Brain microvascular endothelial cell (primary cell): Measurements from ENCODE around the gene TBC1D23.

ENCODE experiments used
- DNase-seq: peaks from one replicate; pipeline ENCODE4 v3.0.0-alpha.2; 2020
- H3K27ac ChIP-seq: fragments of 250-450 bp; sonication (Bioruptor Pico); 2 replicates; pipeline ENCODE4 v1.5.1; 2020; ENCODE audit warnings: mild to moderate bottlenecking, moderate library complexity
- H3K27me3 ChIP-seq: fragments of 250-450 bp; sonication (Bioruptor Pico); replicated peaks from 2 replicates; pipeline ENCODE4 v1.5.1; 2020; ENCODE audit warnings: mild to moderate bottlenecking
- H3K36me3 ChIP-seq: fragments of 250-450 bp; sonication (Bioruptor Pico); replicated peaks from 2 replicates; pipeline ENCODE4 v1.5.1; 2020; ENCODE audit warnings: mild to moderate bottlenecking
- H3K4me3 ChIP-seq: 2 replicates; pipeline ENCODE4 v1.5.1; 2011; ENCODE audit warnings: low read depth, mild to moderate bottlenecking, control low read depth, low read length, moderate library complexity
- in situ Hi-C: cut with HindIII; loops from 2 replicates; pipeline ENCODE4 v1.10.0; 2017; ENCODE audit warnings: low sequenced_read_pairs, low pct_ligation_motif_present
- TF ChIP-seq, protein P1 (sequence below): IDR thresholded peaks from 2 replicates; pipeline ENCODE4 v1.5.1; 2011; ENCODE audit warnings: low read depth, mild to moderate bottlenecking, moderate library complexity, low read length, control low read depth, inconsistent platforms; ENCODE audit errors: missing control alignments

Gene TBC1D23

DNA sequence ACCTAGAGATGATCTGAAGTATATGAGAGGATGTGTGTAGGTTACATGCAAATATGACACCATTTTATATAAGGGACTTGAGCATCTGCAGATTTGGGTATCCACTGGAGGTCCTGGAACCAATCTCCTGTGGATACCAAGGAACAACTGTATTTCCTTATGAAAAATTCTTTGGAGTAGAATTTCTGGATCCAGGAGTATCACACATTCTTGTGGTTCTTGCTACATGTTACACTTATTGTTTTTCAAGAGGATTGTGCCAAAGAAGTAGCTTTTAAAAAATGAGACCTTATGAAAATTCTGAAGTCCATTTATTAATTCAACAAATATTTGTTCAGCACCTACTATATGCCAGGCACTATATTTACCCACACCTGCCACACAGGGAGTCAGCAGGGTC is 15.7 kb upstream of the TBC1D23 start:
- no peak overlapping the region for H3K27ac ChIP-seq
- TF ChIP-seq, protein P1, sequence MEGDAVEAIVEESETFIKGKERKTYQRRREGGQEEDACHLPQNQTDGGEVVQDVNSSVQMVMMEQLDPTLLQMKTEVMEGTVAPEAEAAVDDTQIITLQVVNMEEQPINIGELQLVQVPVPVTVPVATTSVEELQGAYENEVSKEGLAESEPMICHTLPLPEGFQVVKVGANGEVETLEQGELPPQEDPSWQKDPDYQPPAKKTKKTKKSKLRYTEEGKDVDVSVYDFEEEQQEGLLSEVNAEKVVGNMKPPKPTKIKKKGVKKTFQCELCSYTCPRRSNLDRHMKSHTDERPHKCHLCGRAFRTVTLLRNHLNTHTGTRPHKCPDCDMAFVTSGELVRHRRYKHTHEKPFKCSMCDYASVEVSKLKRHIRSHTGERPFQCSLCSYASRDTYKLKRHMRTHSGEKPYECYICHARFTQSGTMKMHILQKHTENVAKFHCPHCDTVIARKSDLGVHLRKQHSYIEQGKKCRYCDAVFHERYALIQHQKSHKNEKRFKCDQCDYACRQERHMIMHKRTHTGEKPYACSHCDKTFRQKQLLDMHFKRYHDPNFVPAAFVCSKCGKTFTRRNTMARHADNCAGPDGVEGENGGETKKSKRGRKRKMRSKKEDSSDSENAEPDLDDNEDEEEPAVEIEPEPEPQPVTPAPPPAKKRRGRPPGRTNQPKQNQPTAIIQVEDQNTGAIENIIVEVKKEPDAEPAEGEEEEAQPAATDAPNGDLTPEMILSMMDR: no peak
- no peaks in the 10 kb centered on the region for H3K27me3 ChIP-seq
- in situ Hi-C loops: no loop called here
- no peak overlapping the region for H3K4me3 ChIP-seq
- no peaks in the 10 kb centered on the region for H3K36me3 ChIP-seq
- no peak for DNase-seq

GRCh38 chr3:100245927-100246326 is 14.9 kb upstream of the TBC1D23 start:
- no peak overlapping the region for H3K27ac ChIP-seq
- DNase-seq: peak; percentile 82
- H3K4me3 ChIP-seq: no peak overlapping the region
- in situ Hi-C loops: no loop called here
- TF ChIP-seq, protein P1: no peak
- no peaks in the 10 kb centered on the region for H3K36me3 ChIP-seq
- no peaks in the 10 kb centered on the region for H3K27me3 ChIP-seq

GRCh38 chr3:100246999-100247398 is 13.8 kb upstream of the TBC1D23 start:
- H3K36me3 ChIP-seq: no peaks in the 10 kb centered on the region
- in situ Hi-C loops: no loop called here

DNA sequence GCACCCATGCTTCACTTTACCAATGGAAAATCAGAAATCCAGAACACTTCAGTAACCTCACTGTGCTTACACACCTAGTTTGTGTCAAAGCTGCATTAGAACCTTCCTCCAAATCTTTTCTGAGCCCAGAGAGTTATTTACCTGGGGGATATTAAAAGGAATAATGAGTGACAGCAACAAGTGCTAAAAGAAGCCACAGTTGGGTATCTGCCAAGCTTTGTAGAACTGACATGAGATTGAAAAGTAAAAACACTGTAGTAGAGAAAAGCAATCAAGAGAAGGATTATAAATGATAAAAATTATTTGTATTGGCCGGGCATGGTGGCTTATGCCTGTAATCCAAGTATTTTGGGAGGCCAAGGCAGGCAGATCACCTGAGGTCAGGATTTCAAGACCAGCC is 8.8 kb upstream of the TBC1D23 start:
- Histone ChIP-seq H3K36me3 (no peaks in the 10 kb centered on the region), H3K4me3 (no peak overlapping the region), H3K27me3 (no peaks in the 10 kb centered on the region), H3K27ac (no peak overlapping the region)
- DNase-seq: no peak
- in situ Hi-C loops: loop anchor here (25.0 kb wide), 1 partner anchor 415 kb away; no protein-coding TSS in a partner anchor
- TF ChIP-seq, protein P1: no peak

More at GRCh38 chr3:100246999-100247398, 13.8 kb upstream of the TBC1D23 start:
- TF ChIP-seq, protein P1: no peak
- Histone ChIP-seq H3K27me3 (no peaks in the 10 kb centered on the region), H3K27ac (no peak overlapping the region), H3K4me3 (no peak overlapping the region)
- no peak for DNase-seq

GRCh38 chr3:100254168-100254777 is 6.5 kb upstream of the TBC1D23 start:
- H3K27ac ChIP-seq: no peak overlapping the region
- TF ChIP-seq, protein P1: peak; percentile 88
- H3K36me3 ChIP-seq: no peaks in the 10 kb centered on the region
- peak; percentile 58 for DNase-seq
- H3K27me3 ChIP-seq: no peaks in the 10 kb centered on the region
- in situ Hi-C loops: loop anchor here (25.0 kb wide), 1 partner anchor 417 kb away; no protein-coding TSS in a partner anchor
- no peak overlapping the region for H3K4me3 ChIP-seq

- in situ Hi-C loops: loop anchor here (25.0 kb wide), 1 partner anchor 419 kb away; no protein-coding TSS in a partner anchor
- no peak for DNase-seq
- H3K27ac ChIP-seq: no peak overlapping the region
- H3K36me3 ChIP-seq: peaks cover 2% of the 10 kb centered on the region
- no peaks in the 10 kb centered on the region for H3K27me3 ChIP-seq
- H3K4me3 ChIP-seq: no peak overlapping the region
- TF ChIP-seq, protein P1: no peak
These were observed 4.1 kb upstream of the TBC1D23 start for GRCh38 chr3:100256731-100257151.
